Natural killer cell (primary cell): ENCODE measurements around the gene FHL2. TPM values are rescaled to one million over a fixed set of nuclear protein-coding genes. Genes with fewer than 3 reads are reported as not detected.

Source experiments
- ATAC-seq, 3 donors: fragments of 150-1000 bp in 2 of 3; fragments of 200-7000 bp in 1 of 3; cut with Tn5 transposase; 1 replicate in 1 of 3; 2 replicates in 2 of 3; pipeline ENCODE4 v1.10.0; 2021; ENCODE audit warnings: mild to moderate bottlenecking in 2 of 3, moderate library complexity in 2 of 3
- DNase-seq, 2 donors: peaks; one replicate each; pipeline versions ENCODE4 v3.0.0 to v3.0.0-alpha.2; 2013 to 2021; ENCODE audit warnings: mixed read lengths in 1 of 2
- H3K27ac ChIP-seq: one replicate; pipeline ENCODE4 v1.5.1; 2013; ENCODE audit warnings: mild to moderate bottlenecking, low read length
- H3K27me3 ChIP-seq: one replicate; pipeline ENCODE4 v1.6.1; 2013; ENCODE audit warnings: low read length; ENCODE audit not compliant: control insufficient read depth, insufficient read depth
- H3K36me3 ChIP-seq: one replicate; pipeline ENCODE4 v1.6.1; 2013; ENCODE audit warnings: low read length; ENCODE audit not compliant: control insufficient read depth, insufficient read depth
- H3K4me1 ChIP-seq: one replicate; pipeline ENCODE4 v1.6.1; 2013; ENCODE audit warnings: low read length; ENCODE audit not compliant: control insufficient read depth, insufficient read depth
- H3K4me3 ChIP-seq: one replicate; pipeline ENCODE4 v1.5.1; 2013; ENCODE audit warnings: low read length
- H3K9me3 ChIP-seq: one replicate; pipeline ENCODE4 v1.6.1; 2013; ENCODE audit warnings: low read length; ENCODE audit not compliant: control insufficient read depth, insufficient read depth
- H3K27ac Mint-ChIP-seq, 2 donors: one replicate each; pipeline ENCODE4 v1.8.0; 2022; ENCODE audit warnings: mild to moderate bottlenecking in 2 of 2, mixed read lengths in 2 of 2, moderate library complexity in 1 of 2
- H3K27me3 Mint-ChIP-seq, 2 donors: one replicate each; pipeline ENCODE4 v1.8.0; 2022; ENCODE audit warnings: low read depth in 2 of 2, mixed read lengths in 2 of 2
- H3K36me3 Mint-ChIP-seq: one replicate; pipeline ENCODE4 v1.8.0; 2022; ENCODE audit warnings: mixed read lengths
- H3K4me1 Mint-ChIP-seq, 2 donors: one replicate each; pipeline ENCODE4 v1.8.0; 2022; ENCODE audit warnings: mixed read lengths in 2 of 2
- H3K4me3 Mint-ChIP-seq: one replicate; pipeline ENCODE4 v1.8.0; 2022; ENCODE audit warnings: mild to moderate bottlenecking, moderate library complexity, mixed read lengths
- H3K9me3 Mint-ChIP-seq, 2 donors: one replicate each; pipeline ENCODE4 v1.8.0; 2022; ENCODE audit warnings: mixed read lengths in 2 of 2
- CTCF ChIP-seq: fragments of 200-600 bp; IDR thresholded peaks from one replicate; pipeline ENCODE4 v1.8.0; 2022; ENCODE audit warnings: antibody characterized with exemption
- WGBS: methylation state at CpG from one replicate; pipeline ENCODE4 v1.1.7; 2013; ENCODE audit warnings: missing lambda C conversion rate; ENCODE audit not compliant: insufficient coverage; 5-methylcytosine and 5-hydroxymethylcytosine counted together
- intact Hi-C: fragments of 100-400 bp; cut with micrococcal nuclease; formaldehyde crosslinking; loops from one replicate; pipeline ENCODE4 v1.14.2; 2022
- total RNA-seq, 4 donors: library from RNA; stranded (reverse); fragments of 120-200 nt in 1 of 4; gene quantifications; one replicate each; pipeline versions ENCODE4 v1.2.3 to v1.2.4, GENCODE V29; 2013 to 2022

FHL2 gene
- total RNA-seq, 3 donors from 2014 or later (not counting 1 experiment from before 2014, with no cell fraction given) = 0.26 to 1.3 (median 0.84) TPM

GRCh38 chr2:105442721-105443120 lies 43.9 kb upstream of the FHL2 start:
- no peak overlapping the region for H3K4me3 Mint-ChIP-seq
- Histone ChIP-seq H3K4me1 (no peaks in the 10 kb centered on the region), H3K4me3 (no peak overlapping the region), H3K9me3 (no peaks in the 10 kb centered on the region), H3K36me3 (no peaks in the 10 kb centered on the region), H3K27me3 (no peaks in the 10 kb centered on the region), H3K27ac (no peak overlapping the region)
- H3K4me1 Mint-ChIP-seq = no peaks in the 10 kb centered on the region
- no peak for TF ChIP-seq CTCF
- 80% methylated on average over 4 of the region's 5 CpGs for WGBS
- intact Hi-C loops = no loop called here
- H3K27ac Mint-ChIP-seq = no peak overlapping the region
- H3K27me3 Mint-ChIP-seq = peaks cover 4 to 12% of the 10 kb centered on the region in 2 donors
- DNase-seq = no peak
- H3K9me3 Mint-ChIP-seq = no peaks in the 10 kb centered on the region
- no peaks in the 10 kb centered on the region for H3K36me3 Mint-ChIP-seq
- ATAC-seq = no peak

- no peaks in the 10 kb centered on the region for H3K36me3 Mint-ChIP-seq
- DNase-seq = no peak
- WGBS = 94% methylated on average over 2 of the region's 2 CpGs
- H3K4me3 Mint-ChIP-seq = no peak overlapping the region
- Histone ChIP-seq H3K27me3 (no peaks in the 10 kb centered on the region), H3K4me1 (no peaks in the 10 kb centered on the region), H3K36me3 (no peaks in the 10 kb centered on the region), H3K27ac (no peak overlapping the region), H3K9me3 (no peaks in the 10 kb centered on the region), H3K4me3 (no peak overlapping the region)
- TF ChIP-seq CTCF = no peak
- no peaks in the 10 kb centered on the region for H3K4me1 Mint-ChIP-seq
- H3K9me3 Mint-ChIP-seq = no peaks in the 10 kb centered on the region
- ATAC-seq = no peak
- H3K27me3 Mint-ChIP-seq = peaks cover 4 to 12% of the 10 kb centered on the region in 2 donors
- intact Hi-C loops = no loop called here
- H3K27ac Mint-ChIP-seq = no peak overlapping the region
These were observed 43.2 kb upstream of the FHL2 start for GRCh38 chr2:105442056-105442455.

- DNase-seq (no peak), ATAC-seq (no peak)
- Mint-ChIP-seq H3K36me3 (no peaks in the 10 kb centered on the region), H3K27me3 (peaks cover 4 to 18% of the 10 kb centered on the region in 2 donors), H3K27ac (no peak overlapping the region), H3K9me3 (no peaks in the 10 kb centered on the region), H3K4me3 (no peak overlapping the region), H3K4me1 (no peaks in the 10 kb centered on the region)
- H3K27me3 ChIP-seq = no peaks in the 10 kb centered on the region
- no peak overlapping the region for H3K27ac ChIP-seq
- 59% methylated on average over 4 of the region's 5 CpGs for WGBS
- TF ChIP-seq CTCF = no peak
- intact Hi-C loops = no loop called here
- no peaks in the 10 kb centered on the region for H3K36me3 ChIP-seq
- H3K4me1 ChIP-seq = no peaks in the 10 kb centered on the region
- H3K9me3 ChIP-seq = no peaks in the 10 kb centered on the region
- H3K4me3 ChIP-seq = no peak overlapping the region
These were observed 40.3 kb upstream of the FHL2 start for GRCh38 chr2:105439141-105439540.

GRCh38 chr2:105438104-105438929 lies 39.5 kb upstream of the FHL2 start:
- no peak for TF ChIP-seq CTCF
- intact Hi-C loops = no loop called here
- Mint-ChIP-seq H3K36me3 (no peaks in the 10 kb centered on the region), H3K9me3 (no peaks in the 10 kb centered on the region), H3K27ac (no peak overlapping the region), H3K4me1 (no peaks in the 10 kb centered on the region), H3K4me3 (no peak overlapping the region), H3K27me3 (peaks cover 8 to 18% of the 10 kb centered on the region in 2 donors)
- DNase-seq (no peak), ATAC-seq (no peak)
- Histone ChIP-seq H3K9me3 (no peaks in the 10 kb centered on the region), H3K27me3 (no peaks in the 10 kb centered on the region), H3K36me3 (no peaks in the 10 kb centered on the region), H3K4me1 (no peaks in the 10 kb centered on the region), H3K4me3 (no peak overlapping the region), H3K27ac (no peak overlapping the region)
- WGBS = 71% methylated on average over 10 of the region's 10 CpGs
